GM12878 (cell line): ENCODE measurements around the gene CDC37. TPM values are rescaled to one million over a fixed set of nuclear protein-coding genes. Genes with fewer than 3 reads are reported as not detected.

Experiments
- ATAC-seq: fragments of 200-7000 bp; cut with Tn5 transposase; 3 replicates; pipeline ENCODE4 v1.9.1; 2020; ENCODE audit warnings: mild to moderate bottlenecking, moderate library complexity
- BruUV-seq: library from RNA; stranded (reverse); fragments of 400-500 nt; replicated peaks from 2 replicates; lab custom pipeline; 2021; lab: Mats Ljungman, UMichigan
- CTCF ChIA-PET: fragments of 300-600 bp; sonication (Branson Sonifier 250); formaldehyde crosslinking; extraction: SDS; loops from one replicate; lab custom pipeline; 2021; ENCODE audit warnings: inconsistent platforms; lab: Yijun Ruan, JAX
- POLR2A ChIA-PET: fragments of 350-600 bp; formaldehyde crosslinking; extraction: SDS; loops from one replicate; lab custom pipeline; 2021; ENCODE audit warnings: inconsistent platforms; lab: Charles Lee
- RAD21 ChIA-PET: fragments of 300-600 bp; sonication (Branson Sonifier 250); formaldehyde crosslinking; loops from one replicate; lab custom pipeline; 2023; ENCODE audit warnings: antibody characterized with exemption; ENCODE audit not compliant: unreplicated experiment; lab: Charles Lee
- SMC1A ChIA-PET: fragments of 300-600 bp; sonication (Branson Sonifier 250); formaldehyde crosslinking; loops from one replicate; lab custom pipeline; 2023; ENCODE audit not compliant: unreplicated experiment, uncharacterized antibody; lab: Charles Lee
- DNase-seq: peaks from one replicate; pipeline ENCODE4 v3.0.0-alpha.2; 2011; ENCODE audit warnings: low read depth, low spot score
- FAIRE-seq: peaks from 3 replicates; lab custom pipeline; 2011; peaks lifted over from hg19 to GRCh38; lab: Jason Lieb, UNC
- H2AFZ ChIP-seq: 2 replicates; pipeline ENCODE4 v1.6.0; 2011; ENCODE audit warnings: low read depth, low read length, control low read depth; ENCODE audit not compliant: control insufficient read depth
- H3K27ac ChIP-seq: 2 replicates; pipeline ENCODE4 v1.5.1; 2011; ENCODE audit warnings: control low read depth; ENCODE audit not compliant: control insufficient read depth, insufficient read depth
- H3K27me3 ChIP-seq, 2 experiments: replicated peaks in 1 of 2; 2 replicates each; pipeline versions ENCODE4 v1.6.0 to v1.6.1; 2011; ENCODE audit warnings: low read length in 1 of 2; ENCODE audit not compliant: control insufficient read depth in 2 of 2, insufficient read depth in 2 of 2
- H3K36me3 ChIP-seq, 2 experiments: 2 replicates each; pipeline ENCODE4 v1.5.1; 2011; ENCODE audit warnings: low read length in 1 of 2; ENCODE audit not compliant: control insufficient read depth in 2 of 2, insufficient read depth in 2 of 2
- H3K4me1 ChIP-seq: 2 replicates; pipeline ENCODE4 v1.6.1; 2011; ENCODE audit warnings: mild to moderate bottlenecking, low read length, moderate library complexity, mixed read lengths; ENCODE audit not compliant: control insufficient read depth, insufficient read depth
- H3K4me2 ChIP-seq: 2 replicates; pipeline ENCODE4 v1.6.0; 2011; ENCODE audit warnings: control low read depth; ENCODE audit not compliant: control insufficient read depth, insufficient read depth
- H3K4me3 ChIP-seq: fragments of 200-600 bp; sonication (generic); 2 replicates; pipeline ENCODE4 v1.5.1; 2016
- H3K79me2 ChIP-seq: 2 replicates; pipeline ENCODE4 v1.6.0; 2011; ENCODE audit warnings: low read length; ENCODE audit not compliant: control insufficient read depth, insufficient read depth
- H3K9ac ChIP-seq: 2 replicates; pipeline ENCODE4 v1.8.0; 2011; ENCODE audit warnings: low read length, control low read depth, mixed read lengths; ENCODE audit not compliant: control insufficient read depth, insufficient read depth
- H3K9me3 ChIP-seq: replicated peaks from 3 replicates; pipeline ENCODE4 v1.5.1; 2011; ENCODE audit warnings: mild to moderate bottlenecking, low read length; ENCODE audit not compliant: control insufficient read depth, insufficient read depth
- H4K20me1 ChIP-seq: 2 replicates; pipeline ENCODE4 v1.6.0; 2011; ENCODE audit not compliant: control insufficient read depth, insufficient read depth
- BHLHE40 ChIP-seq, 2 experiments: fragments of 450-650 bp in 1 of 2; IDR thresholded peaks; 2 replicates each; pipeline ENCODE4 v1.6.1; 2011 to 2017; ENCODE audit warnings: low read depth in 2 of 2, borderline replicate concordance in 1 of 2, improper control_type of control experiment in 1 of 2, low read length in 1 of 2, mild to moderate bottlenecking in 1 of 2
- CHD2 ChIP-seq: IDR thresholded peaks from 2 replicates; pipeline ENCODE4 v1.6.1; 2011; ENCODE audit warnings: low read depth, low read length, improper control_type of control experiment, borderline replicate concordance
- EGR1 ChIP-seq, 2 experiments: IDR thresholded peaks; 1 replicate in 1 of 2; 2 replicates in 1 of 2; pipeline ENCODE4 v1.6.1; 2011 to 2012; ENCODE audit warnings: low read depth in 2 of 2, low read length in 2 of 2, borderline replicate concordance in 1 of 2, mild to moderate bottlenecking in 1 of 2, moderate library complexity in 1 of 2
- GATAD2B ChIP-seq: fragments of 450-650 bp; conservative IDR thresholded peaks from 2 replicates; pipeline ENCODE4 v1.6.1; 2017; ENCODE audit warnings: low read depth, mild to moderate bottlenecking, moderate library complexity
- HDGF ChIP-seq: fragments of 450-650 bp; IDR thresholded peaks from 2 replicates; pipeline ENCODE4 v1.6.1; 2016; ENCODE audit warnings: antibody characterized with exemption
- LARP7 ChIP-seq: fragments of 450-650 bp; IDR thresholded peaks from 2 replicates; pipeline ENCODE4 v1.6.1; 2017; ENCODE audit warnings: mild to moderate bottlenecking
- MYB ChIP-seq: fragments of 150-350 bp; IDR thresholded peaks from 2 replicates; pipeline ENCODE4 v1.6.1; 2014; ENCODE audit warnings: mild to moderate bottlenecking, low read depth, low read length, borderline replicate concordance
- POLR2A ChIP-seq: IDR thresholded peaks from 2 replicates; pipeline ENCODE4 v1.6.1; 2011; ENCODE audit warnings: low read depth, mild to moderate bottlenecking, low read length
- SMAD1 ChIP-seq: fragments of 450-650 bp; IDR thresholded peaks from 2 replicates; pipeline ENCODE4 v1.6.1; 2018; ENCODE audit warnings: mild to moderate bottlenecking, low read depth; ENCODE audit not compliant: partially characterized antibody
- ZSCAN29 ChIP-seq: fragments of 450-650 bp; IDR thresholded peaks from 2 replicates; pipeline ENCODE4 v1.6.1; 2017; ENCODE audit warnings: mild to moderate bottlenecking, moderate library complexity
- WGBS: methylation state at CpG from one replicate; pipeline ENCODE4 v1.1.6; 2016; ENCODE audit warnings: low lambda C conversion rate; ENCODE audit not compliant: insufficient replicate concordance, insufficient coverage; ENCODE audit errors: missing lambda C conversion rate; 5-methylcytosine and 5-hydroxymethylcytosine counted together
- in situ Hi-C: fragments of 300-500 bp; cut with MboI; formaldehyde crosslinking; loops from 9 replicates; pipeline ENCODE4 v1.14.3; 2018; ENCODE audit warnings: mixed read lengths
- intact Hi-C: fragments of 100-400 bp; cut with micrococcal nuclease; formaldehyde crosslinking; loops from one replicate; pipeline ENCODE4 v1.14.2; 2022; ENCODE audit not compliant: unreplicated experiment
- polyA plus RNA-seq, 11 experiments: library from polyadenylated mRNA; depleted of rRNA in 4 of 11; unstranded in 6 of 11; stranded (reverse) in 5 of 11; fragments of >200 nt; fragmentation: Nextera tagmentation in 4 of 11; fragmentation: Illumina TruSeq in 1 of 11; extraction: Ambion mirVana in 4 of 11; extraction: Trizol in 1 of 11; gene quantifications; 1 replicate in 1 of 11; 2 replicates in 10 of 11; pipeline versions ENCODE4 v1.2.1 to v1.2.3, GENCODE V29; 2011 to 2016; ENCODE audit warnings: inconsistent platforms in 2 of 11, missing spikeins in 2 of 11, low read depth in 1 of 11
- total RNA-seq, 4 experiments: library from RNA; depleted of rRNA in 3 of 4; stranded (reverse); fragments of >200 nt in 3 of 4; fragmentation: Illumina TruSeq in 1 of 4; extraction: Trizol in 1 of 4; gene quantifications; 2 replicates each; pipeline versions ENCODE4 v1.2.1 to v1.2.3, GENCODE V29; 2013 to 2021
- TF ChIP-seq, protein P1 (sequence below): fragments of 450-650 bp; IDR thresholded peaks from 2 replicates; pipeline ENCODE4 v1.6.1; 2017; ENCODE audit warnings: mild to moderate bottlenecking, moderate library complexity

The CDC37 gene
- total and polyA plus RNA-seq, 10 of the 15 experiments (the other 5 are each of a cell fraction or from before 2014, with no cell fraction given): 4.7 to 265 (median 176) TPM

DNA sequence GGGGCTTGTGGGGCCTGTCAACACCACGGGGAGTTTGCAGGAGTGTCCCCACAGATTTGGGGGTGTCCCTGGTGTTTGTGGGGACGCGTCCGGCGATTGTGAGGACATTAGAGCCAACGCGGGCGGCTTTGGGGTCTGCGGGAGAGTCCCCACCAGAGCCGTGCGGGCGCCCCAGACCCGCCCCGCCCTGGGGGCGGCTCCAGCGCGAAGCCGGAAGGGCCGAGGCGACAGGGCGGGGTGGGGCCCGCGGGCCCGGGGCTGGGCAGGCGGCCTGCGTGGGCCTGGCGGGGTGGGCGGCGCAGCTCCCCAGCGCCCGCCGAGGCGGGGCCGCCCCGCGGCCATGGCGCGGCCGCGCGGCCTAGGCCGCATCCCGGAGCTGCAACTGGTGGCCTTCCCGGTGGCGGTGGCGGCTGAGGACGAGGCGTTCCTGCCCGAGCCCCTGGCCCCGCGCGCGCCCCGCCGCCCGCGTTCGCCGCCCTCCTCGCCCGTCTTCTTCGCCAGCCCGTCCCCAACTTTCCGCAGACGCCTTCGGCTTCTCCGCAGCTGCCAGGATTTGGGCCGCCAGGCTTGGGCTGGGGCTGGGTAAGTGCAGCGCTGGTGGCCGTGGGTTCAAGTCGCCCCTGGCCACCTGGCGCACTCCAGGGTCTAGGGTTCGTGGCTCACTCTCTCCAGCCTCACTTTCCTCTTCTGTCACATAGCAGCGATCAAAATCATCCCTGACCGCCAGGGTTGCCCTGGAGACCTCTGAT is 27.3 kb upstream of the CDC37 start:
- peak overlapping the region; percentile 54 for H3K9ac ChIP-seq
- peaks cover 41% of the 10 kb centered on the region for H3K4me1 ChIP-seq
- ChIA-PET RAD21 (interaction anchor here (1.1 to 3.7 kb wide), 2 partner anchors 22 to 26 kb away, joined by 5 to 21 read pairs; partner anchors contain the start of gene CDC37), SMC1A (interaction anchor here (17.7 kb wide), 1 partner anchor 20 kb away, joined by 364 read pairs; the partner anchor contains the start of gene CDC37), CTCF (interaction anchor here (27.3 kb wide), 1 partner anchor 20 kb away, joined by 1053 read pairs; the partner anchor contains the start of genes CDC37 and PDE4A), POLR2A (interaction anchor here (0.9 to 3.3 kb wide), 5 partner anchors 15 to 25 kb away, joined by 3 to 16 read pairs (median 5); no protein-coding TSS in a partner anchor)
- in situ Hi-C loops (no loop called here), intact Hi-C loops (no loop called here)
- no peaks in the 10 kb centered on the region for H3K36me3 ChIP-seq
- peaks cover 0 to 4% of the 10 kb centered on the region in 2 experiments; a peak in 1 of 4 replicates for H3K27me3 ChIP-seq
- ATAC-seq (peak; percentile 44), DNase-seq (no peak), FAIRE-seq (no peak)
- TF ChIP-seq POLR2A (0 out of 2 replicates have a peak, but pooled peaks have one; percentile 18), MYB (no peak), SMAD1 (no peak), HDGF (peak; percentile 12; the same call in 1 of the 2 replicates), EGR1 (IDR thresholded peaks at IDR 0.05; ENCODE audit: borderline replicate concordance in 1 of 2, low read depth in 2 of 2, low read length in 2 of 2) (peak in 1 of 2 experiments; percentile 80; a peak in 1 of 3 replicates), ZSCAN29 (0 out of 2 replicates have a peak, but pooled peaks have one; percentile 41), LARP7 (peak; percentile 42; the same call in 1 of the 2 replicates), GATAD2B (peak; percentile 42; the same call in 1 of the 2 replicates), BHLHE40 (IDR thresholded peaks at IDR 0.05; ENCODE audit: borderline replicate concordance in 1 of 2, low read depth in 2 of 2, low read length in 1 of 2) (peak in 1 of 2 experiments; percentile 29; a peak in 1 of 4 replicates), CHD2 (no peak)
- TF ChIP-seq, protein P1, sequence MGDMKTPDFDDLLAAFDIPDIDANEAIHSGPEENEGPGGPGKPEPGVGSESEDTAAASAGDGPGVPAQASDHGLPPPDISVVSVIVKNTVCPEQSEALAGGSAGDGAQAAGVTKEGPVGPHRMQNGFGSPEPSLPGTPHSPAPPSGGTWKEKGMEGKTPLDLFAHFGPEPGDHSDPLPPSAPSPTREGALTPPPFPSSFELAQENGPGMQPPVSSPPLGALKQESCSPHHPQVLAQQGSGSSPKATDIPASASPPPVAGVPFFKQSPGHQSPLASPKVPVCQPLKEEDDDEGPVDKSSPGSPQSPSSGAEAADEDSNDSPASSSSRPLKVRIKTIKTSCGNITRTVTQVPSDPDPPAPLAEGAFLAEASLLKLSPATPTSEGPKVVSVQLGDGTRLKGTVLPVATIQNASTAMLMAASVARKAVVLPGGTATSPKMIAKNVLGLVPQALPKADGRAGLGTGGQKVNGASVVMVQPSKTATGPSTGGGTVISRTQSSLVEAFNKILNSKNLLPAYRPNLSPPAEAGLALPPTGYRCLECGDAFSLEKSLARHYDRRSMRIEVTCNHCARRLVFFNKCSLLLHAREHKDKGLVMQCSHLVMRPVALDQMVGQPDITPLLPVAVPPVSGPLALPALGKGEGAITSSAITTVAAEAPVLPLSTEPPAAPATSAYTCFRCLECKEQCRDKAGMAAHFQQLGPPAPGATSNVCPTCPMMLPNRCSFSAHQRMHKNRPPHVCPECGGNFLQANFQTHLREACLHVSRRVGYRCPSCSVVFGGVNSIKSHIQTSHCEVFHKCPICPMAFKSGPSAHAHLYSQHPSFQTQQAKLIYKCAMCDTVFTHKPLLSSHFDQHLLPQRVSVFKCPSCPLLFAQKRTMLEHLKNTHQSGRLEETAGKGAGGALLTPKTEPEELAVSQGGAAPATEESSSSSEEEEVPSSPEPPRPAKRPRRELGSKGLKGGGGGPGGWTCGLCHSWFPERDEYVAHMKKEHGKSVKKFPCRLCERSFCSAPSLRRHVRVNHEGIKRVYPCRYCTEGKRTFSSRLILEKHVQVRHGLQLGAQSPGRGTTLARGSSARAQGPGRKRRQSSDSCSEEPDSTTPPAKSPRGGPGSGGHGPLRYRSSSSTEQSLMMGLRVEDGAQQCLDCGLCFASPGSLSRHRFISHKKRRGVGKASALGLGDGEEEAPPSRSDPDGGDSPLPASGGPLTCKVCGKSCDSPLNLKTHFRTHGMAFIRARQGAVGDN: 0 out of 2 replicates have a peak, but pooled peaks have one; percentile 32
- no peaks in the 10 kb centered on the region for H3K9me3 ChIP-seq
- peaks cover 2% of the 10 kb centered on the region; the same call in 1 of the 2 replicates for H3K79me2 ChIP-seq
- H2AFZ ChIP-seq: peak overlapping the region; percentile 42
- no peak overlapping the region; the same call in 1 of the 2 replicates for H3K27ac ChIP-seq
- peak overlapping the region; percentile 54 for H3K4me3 ChIP-seq
- no TSS peak for BruUV-seq
- WGBS: under 1% methylated on average over 55 of the region's 75 CpGs
- H3K4me2 ChIP-seq: peak overlapping the region; percentile 100
- no peaks in the 10 kb centered on the region for H4K20me1 ChIP-seq
